ENCODE data around the gene TDRD7. TPM values are rescaled to one million over a fixed set of nuclear protein-coding genes. Genes with fewer than 3 reads are reported as not detected.

TDRD7 gene
- total and polyA plus RNA-seq, 2 of the 8 experiments (the other 6 are each of a cell fraction or from before 2014, with no cell fraction given): 1.2 to 2.3 TPM

DNA sequence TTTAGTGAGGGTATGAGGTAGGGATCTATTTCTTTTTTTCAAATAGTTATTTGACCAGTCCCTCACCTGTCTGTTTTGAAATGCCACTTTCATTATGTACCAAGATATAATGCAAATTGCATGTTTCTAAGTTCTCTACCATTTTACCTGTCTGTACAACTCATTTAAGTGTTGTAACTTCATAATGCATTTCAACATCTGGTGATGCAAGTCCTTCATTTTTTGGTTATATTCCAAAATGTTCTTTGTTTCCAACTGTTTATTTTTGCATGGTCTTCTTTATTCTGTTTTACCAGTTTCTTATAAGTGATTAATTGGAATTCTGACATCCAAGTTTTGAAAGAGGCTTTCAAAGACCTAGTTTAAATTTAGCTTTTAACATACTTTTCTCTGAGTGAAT, 26.8 kb downstream of the TDRD7 start:
- H3K27me3 ChIP-seq (replicated peaks in 1 of 4; ENCODE audit: control insufficient read depth in 3 of 4, extremely low read depth in 1 of 4, insufficient read depth in 3 of 4, low read length in 3 of 4): no peaks in the 10 kb centered on the region
- no peak overlapping the region for H2BK12ac ChIP-seq (ENCODE audit: low read depth, low read length)
- no peaks in the 10 kb centered on the region for H3K79me2 ChIP-seq (ENCODE audit: control insufficient read depth in 1 of 2, insufficient read depth in 2 of 2, low read length in 2 of 2)
- no peak overlapping the region for H2BK20ac ChIP-seq (ENCODE audit: low read length)
- H3K18ac ChIP-seq (ENCODE audit: extremely low read depth, low read length): no peak overlapping the region
- H3K23me2 ChIP-seq (ENCODE audit: low read depth, low read length): no peaks in the 10 kb centered on the region
- H2BK5ac ChIP-seq (ENCODE audit: low read depth, low read length): no peak overlapping the region
- no peak overlapping the region for H3K4me3 ChIP-seq (ENCODE audit: extremely low read depth in 1 of 4, insufficient read depth in 2 of 4, low read depth in 3 of 4, low read length in 4 of 4)
- H4K91ac ChIP-seq (replicated peaks; ENCODE audit: insufficient read length, low read length): no peak overlapping the region
- H3K4me1 ChIP-seq (replicated peaks in 1 of 4; ENCODE audit: control insufficient read depth in 3 of 4, insufficient read depth in 4 of 4, low read length in 3 of 4): no peaks in the 10 kb centered on the region
- H3K79me1 ChIP-seq (ENCODE audit: low read depth, low read length): no peaks in the 10 kb centered on the region
- no peak overlapping the region for H3K27ac ChIP-seq (ENCODE audit: low read depth, low read length)
- CTCF ChIA-PET (ENCODE audit: partially characterized antibody): interaction anchor here (0.6 kb wide), 1 partner anchor 1577 kb away, joined by 3 read pairs; no protein-coding TSS in a partner anchor
- POLR2A ChIA-PET (ENCODE audit: partially characterized antibody): no interaction called here
- no peaks in the 10 kb centered on the region for H4K20me1 ChIP-seq (replicated peaks in 1 of 2; ENCODE audit: control insufficient read depth in 1 of 2, insufficient read depth in 2 of 2, low read length in 2 of 2)
- no peak for DNase-seq (ENCODE audit: low read depth in 1 of 2, low spot score in 2 of 2)
- H2AK5ac ChIP-seq (ENCODE audit: low read depth, low read length): no peak overlapping the region
- no peak overlapping the region for H2BK120ac ChIP-seq (replicated peaks; ENCODE audit: low read depth, low read length)
- H3K4me2 ChIP-seq (ENCODE audit: insufficient read depth in 1 of 2, low read depth in 2 of 2, low read length in 2 of 2): no peak overlapping the region
- no peaks in the 10 kb centered on the region for H3K36me3 ChIP-seq (ENCODE audit: control insufficient read depth in 2 of 4, insufficient read depth in 4 of 4, low read length in 3 of 4)
- no peak overlapping the region for H3K14ac ChIP-seq (ENCODE audit: insufficient read length)
- no peak overlapping the region for H2BK15ac ChIP-seq (ENCODE audit: low read length)
- H2AFZ ChIP-seq (ENCODE audit: low read length): no peak overlapping the region
- no peak overlapping the region for H3K9ac ChIP-seq (replicated peaks in 1 of 4; ENCODE audit: extremely low read depth in 1 of 4, low read depth in 3 of 4, low read length in 3 of 4)
- H4K5ac ChIP-seq (ENCODE audit: insufficient read length, low read depth, low read length): no peak overlapping the region
- H3K4ac ChIP-seq (replicated peaks; ENCODE audit: insufficient read length, low read depth, low read length): no peak overlapping the region
- FAIRE-seq: no peak
- H4K8ac ChIP-seq (ENCODE audit: extremely low read depth, insufficient read depth, low read length): no peak overlapping the region
- H3K23ac ChIP-seq (ENCODE audit: insufficient read length): no peak overlapping the region
- H3K9me3 ChIP-seq (ENCODE audit: insufficient read depth in 2 of 2, low read depth in 1 of 2, low read length in 1 of 2): no peaks in the 10 kb centered on the region
- no peak overlapping the region for H3K56ac ChIP-seq (replicated peaks; ENCODE audit: insufficient read length, low read depth, low read length)
- TF ChIP-seq, protein P1, sequence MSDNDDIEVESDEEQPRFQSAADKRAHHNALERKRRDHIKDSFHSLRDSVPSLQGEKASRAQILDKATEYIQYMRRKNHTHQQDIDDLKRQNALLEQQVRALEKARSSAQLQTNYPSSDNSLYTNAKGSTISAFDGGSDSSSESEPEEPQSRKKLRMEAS (IDR thresholded peaks at IDR 0.05): no peak
- TF ChIP-seq RFX5 (IDR thresholded peaks at IDR 0.05; ENCODE audit: borderline replicate concordance, low read depth, low read length) (no peak), EP300 (IDR thresholded peaks at IDR 0.05; ENCODE audit: borderline replicate concordance in 1 of 2, low read depth in 2 of 2, low read length in 2 of 2) (no peak), RBBP5 (IDR thresholded peaks at IDR 0.05; ENCODE audit: borderline replicate concordance, low read depth, low read length) (no peak), SP2 (IDR thresholded peaks at IDR 0.05; ENCODE audit: low read length) (no peak), FOSL1 (IDR thresholded peaks at IDR 0.05; ENCODE audit: insufficient read depth, low read depth, low read length) (no peak), EZH2 (IDR thresholded peaks at IDR 0.05; ENCODE audit: low read depth, low read length, severe bottlenecking) (no peak), SIN3A (conservative IDR thresholded peaks at IDR 0.05 in 1 of 2, IDR thresholded peaks at IDR 0.05 in 1 of 2; ENCODE audit: low read depth in 1 of 2, low read length in 2 of 2) (no peak), RAD21 (IDR thresholded peaks at IDR 0.05 in 1 of 2, conservative IDR thresholded peaks at IDR 0.05 in 1 of 2; ENCODE audit: low read depth in 2 of 2, low read length in 2 of 2) (no peak), USF2 (IDR thresholded peaks at IDR 0.05; ENCODE audit: low read length) (no peak), JUND (IDR thresholded peaks at IDR 0.05; ENCODE audit: low read length) (no peak), TAF7 (optimal IDR thresholded peaks at IDR 0.05; ENCODE audit: borderline replicate concordance, low read depth, low read length) (no peak), SUZ12 (IDR thresholded peaks at IDR 0.05; ENCODE audit: low read length) (no peak)

All from H1 (cell line).